SU-DHL-6 (cell line): ENCODE data around the gene ST3GAL3.

Experiments
- H2AFZ ChIP-seq: fragments of 200-600 bp; sonication (generic); 2 replicates; pipeline ENCODE4 v1.6.1; 2014; ENCODE audit warnings: low read depth, mild to moderate bottlenecking, moderate library complexity, mixed read lengths, antibody characterized with exemption, low read length; ENCODE audit not compliant: severe bottlenecking
- H3F3A ChIP-seq: fragments of 200-600 bp; shearing (Covaris generic); 2 replicates; pipeline ENCODE4 v1.6.0; 2016; ENCODE audit warnings: antibody characterized with exemption, mild to moderate bottlenecking; ENCODE audit not compliant: insufficient read depth
- H3K27ac ChIP-seq: fragments of 200-600 bp; sonication (generic); 2 replicates; pipeline ENCODE4 v1.5.1; 2016; ENCODE audit warnings: low read depth, mild to moderate bottlenecking, low read length, moderate library complexity, mixed read lengths
- H3K27me3 ChIP-seq: fragments of 200-600 bp; sonication (generic), shearing (Covaris generic); 2 replicates; pipeline ENCODE4 v1.6.0; 2014; ENCODE audit warnings: mild to moderate bottlenecking, low read length
- H3K36me3 ChIP-seq: fragments of 200-600 bp; sonication (generic); 2 replicates; pipeline ENCODE4 v1.6.1; 2014; ENCODE audit warnings: mild to moderate bottlenecking, low read length, mixed read lengths
- H3K4me2 ChIP-seq: fragments of 300-600, 200-600 bp; shearing (Covaris generic), sonication (generic); 2 replicates; pipeline ENCODE4 v1.6.0; 2014; ENCODE audit warnings: low read length, low read depth, mild to moderate bottlenecking; ENCODE audit not compliant: poor library complexity, severe bottlenecking
- H3K4me3 ChIP-seq: fragments of 200-600 bp; sonication (generic); 2 replicates; pipeline ENCODE4 v1.5.1; 2014; ENCODE audit warnings: antibody characterized with exemption, low read length, mild to moderate bottlenecking, mixed read lengths; ENCODE audit not compliant: insufficient read depth, poor library complexity, severe bottlenecking
- H3K79me2 ChIP-seq: fragments of 200-600 bp; sonication (generic); 2 replicates; pipeline ENCODE4 v1.6.1; 2014; ENCODE audit warnings: mild to moderate bottlenecking, low read length, moderate library complexity; ENCODE audit not compliant: insufficient read depth
- H3K9ac ChIP-seq: fragments of 200-600 bp; sonication (generic); 2 replicates; pipeline ENCODE4 v1.7.0; 2014; ENCODE audit warnings: mild to moderate bottlenecking, low read length
- H3K9me2 ChIP-seq: fragments of 200-600 bp; sonication (generic); replicated peaks from 2 replicates; pipeline ENCODE4 v1.6.1; 2014; ENCODE audit warnings: low read length; ENCODE audit not compliant: insufficient read depth
- H3K9me3 ChIP-seq: fragments of 200-600 bp; sonication (generic); 2 replicates; pipeline ENCODE4 v1.6.1; 2014; ENCODE audit warnings: low read length, mixed read lengths; ENCODE audit not compliant: insufficient read depth
- H4K20me1 ChIP-seq: fragments of 200-600 bp; sonication (generic); 2 replicates; pipeline ENCODE4 v1.6.1; 2014; ENCODE audit warnings: low read depth, mild to moderate bottlenecking, antibody characterized with exemption, low read length, moderate library complexity, mixed read lengths
- EZH2phosphoT487 ChIP-seq: fragments of 200-600 bp; sonication (generic), shearing (Covaris generic); conservative IDR thresholded peaks from 2 replicates; pipeline ENCODE4 v1.6.1; 2018; ENCODE audit warnings: mild to moderate bottlenecking, antibody characterized with exemption, low read length, moderate library complexity, mixed read lengths
- TF ChIP-seq, protein P1 (sequence below): fragments of 200-600 bp; sonication (generic); IDR thresholded peaks from one replicate; pipeline ENCODE4 v1.5.1; 2017; ENCODE audit warnings: antibody characterized with exemption, mild to moderate bottlenecking, low read length, moderate library complexity; ENCODE audit not compliant: insufficient read depth, poor library complexity, severe bottlenecking

Gene ST3GAL3

DNA sequence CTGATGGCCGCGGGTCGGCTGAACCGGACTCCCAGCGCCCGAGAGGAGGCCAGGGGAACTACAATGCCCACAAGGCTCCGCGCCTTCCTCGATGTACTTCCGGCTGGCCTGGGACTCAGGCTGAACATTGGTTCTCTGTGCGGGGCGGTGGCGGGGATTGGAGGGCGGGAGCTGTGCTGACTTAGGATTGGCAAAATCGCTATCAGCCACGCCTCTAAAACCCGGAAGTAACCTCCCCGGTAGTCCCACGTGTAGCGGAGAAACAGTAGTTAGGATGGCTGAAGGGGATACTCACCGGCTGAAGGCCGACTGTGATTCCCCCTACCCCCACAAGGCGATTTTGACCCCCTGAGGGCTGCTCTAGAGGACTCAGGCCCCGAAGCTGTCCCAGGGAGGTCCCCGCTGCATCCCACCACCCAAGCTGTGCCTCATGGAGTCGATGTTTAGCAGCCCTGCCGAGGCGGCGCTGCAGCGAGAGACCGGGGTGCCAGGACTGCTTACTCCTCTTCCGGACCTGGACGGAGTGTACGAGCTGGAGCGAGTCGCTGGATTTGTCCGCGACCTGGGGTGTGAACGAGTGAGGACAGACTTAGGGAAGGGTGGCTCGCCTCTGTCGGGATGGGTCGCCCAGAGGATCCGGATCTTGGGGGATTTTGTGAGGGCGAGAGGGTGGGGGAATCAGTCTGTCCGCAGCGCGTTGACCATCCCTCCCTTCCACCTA, 262.6 kb downstream of the ST3GAL3 start, which contains the start of gene DPH2:
TSS of gene DPH2 (plus strand) at position 265 of the 721 bp plus-strand sequence. CDS start at position 431, 166 bp downstream.
- peaks cover 16% of the 10 kb centered on the region for H3K79me2 ChIP-seq
- H3K9ac ChIP-seq, result peak within 1 kb of the TSS; percentile 71
- no peaks in the 10 kb centered on the region for H3K36me3 ChIP-seq
- no peaks in the 10 kb centered on the region for H3K27me3 ChIP-seq
- no peaks in the 10 kb centered on the region for H3K9me3 ChIP-seq
- H3K27ac ChIP-seq, result no peak within 1 kb of the TSS
- no peaks in the 10 kb centered on the region for H3K9me2 ChIP-seq
- H4K20me1 ChIP-seq, result no peaks in the 10 kb centered on the region
- H2AFZ ChIP-seq, result peak within 1 kb of the TSS; percentile 42
- H3F3A ChIP-seq, result peaks cover 13% of the 10 kb centered on the region
- TF ChIP-seq EZH2phosphoT487, result no peak
- TF ChIP-seq, protein P1, sequence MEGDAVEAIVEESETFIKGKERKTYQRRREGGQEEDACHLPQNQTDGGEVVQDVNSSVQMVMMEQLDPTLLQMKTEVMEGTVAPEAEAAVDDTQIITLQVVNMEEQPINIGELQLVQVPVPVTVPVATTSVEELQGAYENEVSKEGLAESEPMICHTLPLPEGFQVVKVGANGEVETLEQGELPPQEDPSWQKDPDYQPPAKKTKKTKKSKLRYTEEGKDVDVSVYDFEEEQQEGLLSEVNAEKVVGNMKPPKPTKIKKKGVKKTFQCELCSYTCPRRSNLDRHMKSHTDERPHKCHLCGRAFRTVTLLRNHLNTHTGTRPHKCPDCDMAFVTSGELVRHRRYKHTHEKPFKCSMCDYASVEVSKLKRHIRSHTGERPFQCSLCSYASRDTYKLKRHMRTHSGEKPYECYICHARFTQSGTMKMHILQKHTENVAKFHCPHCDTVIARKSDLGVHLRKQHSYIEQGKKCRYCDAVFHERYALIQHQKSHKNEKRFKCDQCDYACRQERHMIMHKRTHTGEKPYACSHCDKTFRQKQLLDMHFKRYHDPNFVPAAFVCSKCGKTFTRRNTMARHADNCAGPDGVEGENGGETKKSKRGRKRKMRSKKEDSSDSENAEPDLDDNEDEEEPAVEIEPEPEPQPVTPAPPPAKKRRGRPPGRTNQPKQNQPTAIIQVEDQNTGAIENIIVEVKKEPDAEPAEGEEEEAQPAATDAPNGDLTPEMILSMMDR, result no peak
- H3K4me2 ChIP-seq, result peak within 1 kb of the TSS; percentile 75
- peak within 1 kb of the TSS; percentile 80 for H3K4me3 ChIP-seq

DNA sequence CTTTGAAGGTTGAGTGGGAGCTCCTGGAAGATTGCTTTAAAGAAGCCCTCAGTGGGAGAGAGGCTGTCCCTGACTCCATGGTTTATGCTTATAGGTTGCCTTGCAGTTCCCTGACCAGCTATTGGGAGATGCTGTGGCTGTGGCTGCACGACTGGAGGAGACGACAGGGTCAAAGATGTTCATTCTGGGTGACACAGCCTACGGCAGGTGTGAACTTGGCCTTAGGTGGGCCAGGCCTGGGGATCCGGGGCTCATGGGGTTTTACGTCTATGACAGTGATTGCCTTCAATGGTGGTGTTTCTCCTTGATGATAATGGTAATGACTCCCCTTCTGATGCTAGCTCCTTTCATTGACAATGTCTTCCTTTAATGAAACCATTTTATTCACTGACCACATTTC, 263.2 kb downstream of the ST3GAL3 start:
- Histone ChIP-seq H3K4me2 (peak overlapping the region; percentile 75), H3F3A (peaks cover 15% of the 10 kb centered on the region), H3K27ac (no peak overlapping the region), H3K9me3 (no peaks in the 10 kb centered on the region), H3K9me2 (no peaks in the 10 kb centered on the region), H3K4me3 (peak overlapping the region; percentile 80), H3K79me2 (peaks cover 22% of the 10 kb centered on the region), H2AFZ (no peak overlapping the region), H4K20me1 (no peaks in the 10 kb centered on the region), H3K36me3 (no peaks in the 10 kb centered on the region), H3K27me3 (no peaks in the 10 kb centered on the region), H3K9ac (peak overlapping the region; percentile 71)
- no peak for TF ChIP-seq EZH2phosphoT487
- TF ChIP-seq, protein P1, result no peak

DNA sequence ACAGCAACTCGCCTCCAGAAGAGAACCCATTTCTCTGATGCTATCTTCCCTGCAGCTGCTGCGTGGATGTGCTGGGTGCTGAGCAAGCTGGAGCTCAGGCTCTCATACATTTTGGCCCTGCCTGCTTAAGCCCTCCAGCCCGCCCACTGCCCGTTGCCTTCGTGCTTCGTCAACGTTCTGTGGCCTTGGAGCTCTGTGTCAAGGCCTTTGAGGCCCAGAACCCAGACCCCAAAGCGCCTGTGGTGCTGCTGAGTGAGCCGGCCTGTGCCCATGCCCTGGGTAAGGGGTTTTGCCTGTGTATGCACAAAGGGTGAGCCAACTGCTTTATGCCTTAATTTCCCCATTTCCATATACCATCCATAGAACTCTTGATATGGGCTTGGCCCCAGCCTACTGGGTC, 263.6 kb downstream of the ST3GAL3 start:
- TF ChIP-seq, protein P1, result no peak
- no peak for TF ChIP-seq EZH2phosphoT487
- no peaks in the 10 kb centered on the region for H3K27me3 ChIP-seq
- peak overlapping the region; percentile 80 for H3K4me3 ChIP-seq
- peaks cover 26% of the 10 kb centered on the region for H3K79me2 ChIP-seq
- H3K36me3 ChIP-seq, result no peaks in the 10 kb centered on the region
- H3K9ac ChIP-seq, result peak overlapping the region; percentile 71
- no peaks in the 10 kb centered on the region for H4K20me1 ChIP-seq
- H3K9me2 ChIP-seq, result no peaks in the 10 kb centered on the region
- no peak overlapping the region for H3K27ac ChIP-seq
- H2AFZ ChIP-seq, result no peak overlapping the region
- H3K9me3 ChIP-seq, result no peaks in the 10 kb centered on the region
- H3F3A ChIP-seq, result peaks cover 19% of the 10 kb centered on the region
- peak overlapping the region; percentile 75 for H3K4me2 ChIP-seq
